Myocyte (in vitro differentiated cells): ENCODE measurements around the gene RNF145. TPM values are rescaled to one million over a fixed set of nuclear protein-coding genes. Genes with fewer than 3 reads are reported as not detected.
"Not testable (repeated sequence)": the region's sequence is repeated elsewhere in the genome, so short reads cannot be mapped to it uniquely, and the experiment has no call there.

ENCODE experiments used
- DNase-seq: peaks from one replicate; pipeline ENCODE4 v3.0.0-alpha.2; 2012; ENCODE audit warnings: low read depth
- total RNA-seq: library from RNA; depleted of rRNA; stranded (reverse); fragments of >200 nt; gene quantifications from 2 replicates; pipeline ENCODE4 v1.2.3, GENCODE V29; 2014

The RNF145 gene
- total RNA-seq, 1 donor from 2014 or later = 24.2 TPM

GRCh38 chr5:159118958-159119659, 90.2 kb downstream of the RNF145 start:
- not testable (repeated sequence) for DNase-seq

- no peak for DNase-seq
Measured at GRCh38 chr5:159113405-159113804, 95.9 kb downstream of the RNF145 start.

GRCh38 chr5:159112436-159112835, 96.9 kb downstream of the RNF145 start:
- no peak for DNase-seq

Other genes starting within 250 kb of the RNF145 start
- 4.9 and 5.5 TPM in 2 replicates for gene EBF1, start 109.6 kb downstream of the RNF145 start, total RNA-seq
- 27.4 and 28.6 TPM in 2 replicates for gene UBLCP1, start 53.7 kb upstream of the RNF145 start, total RNA-seq
- not detected in 2 replicates for gene IL12B, start 120.9 kb upstream of the RNF145 start, total RNA-seq